ENCODE results near the gene CDH13.

GRCh38 chr16:82651921-82652601, 25.3 kb downstream of the CDH13 start:
- TF ChIP-seq POLR2A (IDR thresholded peaks at IDR 0.05), result no peak
- TF ChIP-seq, protein P1, sequence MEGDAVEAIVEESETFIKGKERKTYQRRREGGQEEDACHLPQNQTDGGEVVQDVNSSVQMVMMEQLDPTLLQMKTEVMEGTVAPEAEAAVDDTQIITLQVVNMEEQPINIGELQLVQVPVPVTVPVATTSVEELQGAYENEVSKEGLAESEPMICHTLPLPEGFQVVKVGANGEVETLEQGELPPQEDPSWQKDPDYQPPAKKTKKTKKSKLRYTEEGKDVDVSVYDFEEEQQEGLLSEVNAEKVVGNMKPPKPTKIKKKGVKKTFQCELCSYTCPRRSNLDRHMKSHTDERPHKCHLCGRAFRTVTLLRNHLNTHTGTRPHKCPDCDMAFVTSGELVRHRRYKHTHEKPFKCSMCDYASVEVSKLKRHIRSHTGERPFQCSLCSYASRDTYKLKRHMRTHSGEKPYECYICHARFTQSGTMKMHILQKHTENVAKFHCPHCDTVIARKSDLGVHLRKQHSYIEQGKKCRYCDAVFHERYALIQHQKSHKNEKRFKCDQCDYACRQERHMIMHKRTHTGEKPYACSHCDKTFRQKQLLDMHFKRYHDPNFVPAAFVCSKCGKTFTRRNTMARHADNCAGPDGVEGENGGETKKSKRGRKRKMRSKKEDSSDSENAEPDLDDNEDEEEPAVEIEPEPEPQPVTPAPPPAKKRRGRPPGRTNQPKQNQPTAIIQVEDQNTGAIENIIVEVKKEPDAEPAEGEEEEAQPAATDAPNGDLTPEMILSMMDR (IDR thresholded peaks at IDR 0.05), result no peak
